NB4 (cell line): ENCODE results near the gene REEP1.

Source experiments
- POLR2A ChIP-seq: IDR thresholded peaks from 2 replicates; pipeline ENCODE4 v1.6.1; 2011; ENCODE audit warnings: mild to moderate bottlenecking; ENCODE audit not compliant: insufficient read length; ENCODE audit errors: extremely low read depth
- TF ChIP-seq, protein P1 (sequence below): IDR thresholded peaks from one replicate; pipeline ENCODE4 v1.5.1; 2012; ENCODE audit warnings: low read depth, low read length
- TF ChIP-seq, protein P2 (sequence below): IDR thresholded peaks from 2 replicates; pipeline ENCODE4 v1.6.1; 2011; ENCODE audit warnings: low read depth, low read length

DNA sequence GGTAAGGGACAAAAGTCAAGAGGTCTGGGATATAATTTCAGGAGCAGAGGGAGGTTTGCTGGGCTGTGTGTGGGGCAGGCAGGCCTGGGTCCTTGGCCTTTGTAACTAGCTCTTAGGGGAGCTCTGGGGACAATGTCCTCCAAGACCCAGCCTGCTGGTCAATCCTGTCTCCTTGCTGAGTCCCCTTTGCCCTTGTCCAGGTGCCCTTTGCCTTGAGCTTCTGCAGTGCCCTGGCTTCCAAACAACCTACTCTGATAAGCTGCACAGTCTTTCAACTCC is 30.0 kb upstream of the REEP1 start:
- TF ChIP-seq, protein P1, sequence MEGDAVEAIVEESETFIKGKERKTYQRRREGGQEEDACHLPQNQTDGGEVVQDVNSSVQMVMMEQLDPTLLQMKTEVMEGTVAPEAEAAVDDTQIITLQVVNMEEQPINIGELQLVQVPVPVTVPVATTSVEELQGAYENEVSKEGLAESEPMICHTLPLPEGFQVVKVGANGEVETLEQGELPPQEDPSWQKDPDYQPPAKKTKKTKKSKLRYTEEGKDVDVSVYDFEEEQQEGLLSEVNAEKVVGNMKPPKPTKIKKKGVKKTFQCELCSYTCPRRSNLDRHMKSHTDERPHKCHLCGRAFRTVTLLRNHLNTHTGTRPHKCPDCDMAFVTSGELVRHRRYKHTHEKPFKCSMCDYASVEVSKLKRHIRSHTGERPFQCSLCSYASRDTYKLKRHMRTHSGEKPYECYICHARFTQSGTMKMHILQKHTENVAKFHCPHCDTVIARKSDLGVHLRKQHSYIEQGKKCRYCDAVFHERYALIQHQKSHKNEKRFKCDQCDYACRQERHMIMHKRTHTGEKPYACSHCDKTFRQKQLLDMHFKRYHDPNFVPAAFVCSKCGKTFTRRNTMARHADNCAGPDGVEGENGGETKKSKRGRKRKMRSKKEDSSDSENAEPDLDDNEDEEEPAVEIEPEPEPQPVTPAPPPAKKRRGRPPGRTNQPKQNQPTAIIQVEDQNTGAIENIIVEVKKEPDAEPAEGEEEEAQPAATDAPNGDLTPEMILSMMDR: no peak
- no peak for TF ChIP-seq POLR2A
- TF ChIP-seq, protein P2, sequence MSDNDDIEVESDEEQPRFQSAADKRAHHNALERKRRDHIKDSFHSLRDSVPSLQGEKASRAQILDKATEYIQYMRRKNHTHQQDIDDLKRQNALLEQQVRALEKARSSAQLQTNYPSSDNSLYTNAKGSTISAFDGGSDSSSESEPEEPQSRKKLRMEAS: no peak
